Left renal pelvis (tissue), 4 donors: ENCODE results near the gene CD276. TPM values are rescaled to one million over a fixed set of nuclear protein-coding genes. Genes with fewer than 3 reads are reported as not detected.
"Not testable (repeated sequence)": the region's sequence is repeated elsewhere in the genome, so short reads cannot be mapped to it uniquely, and the experiment has no call there.

Experiments used
- DNase-seq, 4 donors: peaks; one replicate each; pipeline ENCODE4 v3.0.0-alpha.2; 2013; ENCODE audit warnings: low read depth in 4 of 4, low spot score in 3 of 4
- polyA plus RNA-seq, 4 donors: library from polyadenylated mRNA; unstranded; fragments of 120-200 nt; gene quantifications; one replicate each; pipeline ENCODE4 v1.2.1, GENCODE V29; 2013; ENCODE audit not compliant: insufficient read length in 4 of 4

Gene CD276
- polyA plus RNA-seq, 4 donors, result 161 to 260 (median 170) TPM

GRCh38 chr15:73708691-73709090 lies 24.5 kb downstream of the CD276 start:
- DNase-seq, result no peak

GRCh38 chr15:73709241-73709640 lies 25.1 kb downstream of the CD276 start:
- DNase-seq, result no peak

GRCh38 chr15:73709686-73710085 lies 25.5 kb downstream of the CD276 start:
- no peak for DNase-seq

GRCh38 chr15:73710321-73710720 lies 26.1 kb downstream of the CD276 start:
- no peak for DNase-seq

GRCh38 chr15:73711526-73711925 lies 27.3 kb downstream of the CD276 start:
- no peak for DNase-seq

GRCh38 chr15:73712107-73712506 lies 27.9 kb downstream of the CD276 start:
- DNase-seq, result no peak

GRCh38 chr15:73714695-73715301 lies 30.6 kb downstream of the CD276 start:
- DNase-seq, result no peak

- DNase-seq, result no peak
These were observed 31.2 kb downstream of the CD276 start for GRCh38 chr15:73715417-73715816.

GRCh38 chr15:73716417-73716816 lies 32.2 kb downstream of the CD276 start:
- no peak for DNase-seq

- no peak for DNase-seq
These were observed 33.0 kb downstream of the CD276 start for GRCh38 chr15:73717206-73717605.

- no peak for DNase-seq
These were observed 33.6 kb downstream of the CD276 start for GRCh38 chr15:73717802-73718201.

GRCh38 chr15:73718694-73719093 lies 34.5 kb downstream of the CD276 start:
- no peak for DNase-seq

- no peak for DNase-seq
These were observed 38.2 kb downstream of the CD276 start for GRCh38 chr15:73722425-73722824.

- DNase-seq, result peak in 1 of 4 donors; percentile 8
These were observed 39.0 kb downstream of the CD276 start for GRCh38 chr15:73723191-73723590.

GRCh38 chr15:73724212-73724611 lies 40.0 kb downstream of the CD276 start:
- no peak for DNase-seq

- no peak for DNase-seq
These were observed 43.3 kb downstream of the CD276 start for GRCh38 chr15:73727330-73727976.

GRCh38 chr15:73732051-73732450 lies 47.9 kb downstream of the CD276 start:
- not testable (repeated sequence) for DNase-seq

- DNase-seq, result no peak
These were observed 48.7 kb downstream of the CD276 start for GRCh38 chr15:73732930-73733329.

GRCh38 chr15:73737535-73737934 lies 53.4 kb downstream of the CD276 start:
- no peak for DNase-seq

- no peak for DNase-seq
These were observed 56.2 kb downstream of the CD276 start for GRCh38 chr15:73740152-73741048.

- DNase-seq, result no peak
These were observed 57.2 kb downstream of the CD276 start for GRCh38 chr15:73741321-73741836.
